WTC11 (cell line): ENCODE results near the gene FBXL13.
"Not testable (repeated sequence)": the region's sequence is repeated elsewhere in the genome, so short reads cannot be mapped to it uniquely, and the experiment has no call there.

Source experiments
- CREB1 ChIP-seq: sonication (generic); formaldehyde crosslinking; IDR thresholded peaks from 2 replicates; pipeline ENCODE4 v1.8.0; 2023; ENCODE audit warnings: mild to moderate bottlenecking, missing genetic modification reagents
- CTCF ChIP-seq: fragments of 200-600 bp; IDR thresholded peaks from 2 replicates; pipeline ENCODE4 v1.8.0; 2022; ENCODE audit warnings: antibody characterized with exemption
- KAT7 ChIP-seq: sonication (generic); formaldehyde crosslinking; IDR thresholded peaks from 2 replicates; pipeline ENCODE4 v1.8.1; 2023; ENCODE audit warnings: missing genetic modification reagents, mild to moderate bottlenecking, borderline replicate concordance
- NFE2L1 ChIP-seq: sonication (generic); formaldehyde crosslinking; IDR thresholded peaks from 2 replicates; pipeline ENCODE4 v1.8.1; 2023; ENCODE audit warnings: missing genetic modification reagents
- NR2C2 ChIP-seq: sonication (generic); formaldehyde crosslinking; IDR thresholded peaks from 2 replicates; pipeline ENCODE4 v1.8.0; 2022; ENCODE audit warnings: mild to moderate bottlenecking, missing genetic modification reagents
- NR3C1 ChIP-seq: sonication (generic); formaldehyde crosslinking; conservative IDR thresholded peaks from 2 replicates; pipeline ENCODE4 v1.8.1; 2023; ENCODE audit warnings: low read depth, mild to moderate bottlenecking, missing genetic modification reagents
- PRDM15 ChIP-seq: sonication (generic); formaldehyde crosslinking; IDR thresholded peaks from 2 replicates; pipeline ENCODE4 v1.8.0; 2022; ENCODE audit warnings: missing genetic modification reagents
- SMAD3 ChIP-seq: sonication (generic); formaldehyde crosslinking; IDR thresholded peaks from 2 replicates; pipeline ENCODE4 v1.8.0; 2022; ENCODE audit warnings: missing genetic modification reagents, mild to moderate bottlenecking, borderline replicate concordance
- TF ChIP-seq, protein P1 (sequence below): sonication (generic); formaldehyde crosslinking; IDR thresholded peaks from 2 replicates; pipeline ENCODE4 v1.8.1; 2023; ENCODE audit warnings: mild to moderate bottlenecking, moderate library complexity, missing genetic modification reagents
- TF ChIP-seq, protein P2 (sequence below): sonication (generic); formaldehyde crosslinking; IDR thresholded peaks from 2 replicates; pipeline ENCODE4 v1.8.1; 2022; ENCODE audit warnings: low read depth, mild to moderate bottlenecking, moderate library complexity, missing genetic modification reagents, borderline replicate concordance

GRCh38 chr7:102977586-102977985 is 97.0 kb downstream of the FBXL13 start:
- TF ChIP-seq CTCF; SMAD3 (CRISPR knock-in tag); CREB1 (CRISPR knock-in tag); NR2C2; KAT7 (CRISPR knock-in tag); NFE2L1 (CRISPR knock-in tag); PRDM15 (CRISPR knock-in tag); NR3C1 (CRISPR knock-in tag): not testable (repeated sequence)
- TF ChIP-seq, protein P1, sequence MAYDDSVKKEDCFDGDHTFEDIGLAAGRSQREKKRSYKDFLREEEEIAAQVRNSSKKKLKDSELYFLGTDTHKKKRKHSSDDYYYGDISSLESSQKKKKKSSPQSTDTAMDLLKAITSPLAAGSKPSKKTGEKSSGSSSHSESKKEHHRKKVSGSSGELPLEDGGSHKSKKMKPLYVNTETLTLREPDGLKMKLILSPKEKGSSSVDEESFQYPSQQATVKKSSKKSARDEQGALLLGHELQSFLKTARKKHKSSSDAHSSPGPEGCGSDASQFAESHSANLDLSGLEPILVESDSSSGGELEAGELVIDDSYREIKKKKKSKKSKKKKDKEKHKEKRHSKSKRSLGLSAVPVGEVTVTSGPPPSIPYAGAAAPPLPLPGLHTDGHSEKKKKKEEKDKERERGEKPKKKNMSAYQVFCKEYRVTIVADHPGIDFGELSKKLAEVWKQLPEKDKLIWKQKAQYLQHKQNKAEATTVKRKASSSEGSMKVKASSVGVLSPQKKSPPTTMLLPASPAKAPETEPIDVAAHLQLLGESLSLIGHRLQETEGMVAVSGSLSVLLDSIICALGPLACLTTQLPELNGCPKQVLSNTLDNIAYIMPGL (CRISPR knock-in tag): not testable (repeated sequence)
- TF ChIP-seq, protein P2, sequence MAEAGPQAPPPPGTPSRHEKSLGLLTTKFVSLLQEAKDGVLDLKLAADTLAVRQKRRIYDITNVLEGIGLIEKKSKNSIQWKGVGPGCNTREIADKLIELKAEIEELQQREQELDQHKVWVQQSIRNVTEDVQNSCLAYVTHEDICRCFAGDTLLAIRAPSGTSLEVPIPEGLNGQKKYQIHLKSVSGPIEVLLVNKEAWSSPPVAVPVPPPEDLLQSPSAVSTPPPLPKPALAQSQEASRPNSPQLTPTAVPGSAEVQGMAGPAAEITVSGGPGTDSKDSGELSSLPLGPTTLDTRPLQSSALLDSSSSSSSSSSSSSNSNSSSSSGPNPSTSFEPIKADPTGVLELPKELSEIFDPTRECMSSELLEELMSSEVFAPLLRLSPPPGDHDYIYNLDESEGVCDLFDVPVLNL: not testable (repeated sequence)
